Measurements from ENCODE around the gene CRHR1. TPM values are rescaled to one million over a fixed set of nuclear protein-coding genes. Genes with fewer than 3 reads are reported as not detected.

Gene CRHR1
- polyA plus RNA-seq, 4 donors, result 0.04 TPM; not detected in 3

DNA sequence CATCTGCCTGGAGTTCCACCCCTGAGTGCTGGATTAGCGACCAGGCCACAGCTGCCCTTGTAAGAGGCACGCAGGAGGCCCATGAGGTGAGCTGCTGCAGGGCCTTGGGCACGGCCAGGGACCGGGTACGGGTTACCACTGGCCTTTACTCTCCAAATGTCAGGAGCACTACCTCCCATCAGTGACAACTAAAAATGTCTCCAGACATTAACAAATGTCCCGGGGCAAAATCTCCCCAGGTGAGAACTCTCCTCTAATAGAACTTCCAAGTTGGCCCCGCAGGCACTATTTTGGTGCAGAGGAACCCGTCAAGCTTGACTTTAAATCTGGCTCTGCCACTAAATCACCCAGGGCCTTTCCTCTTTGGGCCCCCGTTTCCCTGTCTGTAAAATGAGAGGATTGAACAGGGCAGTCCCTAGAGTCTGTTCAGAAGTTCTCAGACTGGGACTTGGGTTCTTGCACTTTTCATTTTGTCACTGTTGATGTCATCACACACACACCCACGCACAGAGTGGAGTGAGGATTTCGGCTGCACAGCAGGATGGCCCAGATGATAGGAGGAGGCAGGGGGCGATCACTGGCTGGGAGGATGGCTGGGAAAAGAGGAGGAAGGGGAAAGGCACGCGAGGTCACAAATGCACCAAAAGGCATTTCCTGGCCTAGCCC, 85.7 kb downstream of the CRHR1 start:
- no peaks in the 10 kb centered on the region for H3K36me3 ChIP-seq (ENCODE audit: control insufficient read depth in 3 of 3, insufficient read depth in 2 of 3, low read depth in 1 of 3, low read length in 3 of 3)
- H3K4me1 ChIP-seq (ENCODE audit: control insufficient read depth in 3 of 3, insufficient read depth in 2 of 3, low read depth in 1 of 3, low read length in 2 of 3), result peaks cover 0 to 12% (median 0%) of the 10 kb centered on the region in 3 donors
- no peaks in the 10 kb centered on the region for H3K27me3 ChIP-seq (ENCODE audit: control insufficient read depth in 3 of 3, insufficient read depth in 3 of 3, low read length in 3 of 3)
- WGBS, 3 donors, result 68 to 71% (median 70%) methylated on average over 14 of the region's 14 CpGs
- no peak overlapping the region for H3K27ac ChIP-seq (ENCODE audit: low read depth in 1 of 3, low read length in 2 of 3)
- H3K4me3 ChIP-seq (ENCODE audit: low read depth in 1 of 3, low read length in 3 of 3), result no peak overlapping the region
- DNase-seq, result no peak
- H3K9me3 ChIP-seq (ENCODE audit: control insufficient read depth in 2 of 2, insufficient read depth in 1 of 2, low read depth in 1 of 2, low read length in 1 of 2), result no peaks in the 10 kb centered on the region
- no peak for FAIRE-seq

DNA sequence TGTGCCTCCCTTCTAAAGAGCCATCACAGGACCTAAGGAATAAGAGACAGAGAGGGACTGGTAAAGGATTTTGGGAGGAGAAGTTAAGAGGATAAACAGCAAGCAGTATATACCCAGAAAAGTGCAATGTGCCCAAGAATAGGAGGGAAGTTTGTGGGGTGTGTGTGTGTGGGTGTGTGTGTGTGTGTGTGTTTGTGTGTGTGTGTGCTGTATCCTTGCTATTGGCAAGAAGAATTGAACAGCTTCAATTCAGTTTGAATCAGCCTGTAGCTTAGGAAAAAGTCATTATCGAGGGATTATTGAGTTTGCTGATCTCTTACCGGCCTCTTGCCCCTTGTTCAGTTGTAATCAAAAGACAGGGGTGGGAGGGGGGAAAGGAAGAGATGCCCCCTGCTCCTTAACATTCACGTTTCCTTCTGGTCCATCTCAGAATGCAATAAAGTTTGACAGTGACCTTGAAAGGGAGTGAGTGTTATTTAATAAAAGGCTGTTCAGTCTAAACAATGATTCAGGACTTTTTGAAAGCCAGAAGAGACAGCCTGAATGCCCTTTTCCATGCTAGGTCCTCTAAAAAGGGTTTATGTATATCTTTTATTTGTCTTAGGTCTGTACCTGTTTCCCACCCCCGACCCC, 86.3 kb downstream of the CRHR1 start:
- FAIRE-seq (no peak), DNase-seq (no peak)
- Histone ChIP-seq H3K9me3 (ENCODE audit: control insufficient read depth in 2 of 2, insufficient read depth in 1 of 2, low read depth in 1 of 2, low read length in 1 of 2) (no peaks in the 10 kb centered on the region), H3K27me3 (ENCODE audit: control insufficient read depth in 3 of 3, insufficient read depth in 3 of 3, low read length in 3 of 3) (no peaks in the 10 kb centered on the region), H3K36me3 (ENCODE audit: control insufficient read depth in 3 of 3, insufficient read depth in 2 of 3, low read depth in 1 of 3, low read length in 3 of 3) (no peaks in the 10 kb centered on the region), H3K27ac (ENCODE audit: low read depth in 1 of 3, low read length in 2 of 3) (no peak overlapping the region), H3K4me1 (ENCODE audit: control insufficient read depth in 3 of 3, insufficient read depth in 2 of 3, low read depth in 1 of 3, low read length in 2 of 3) (peaks cover 0 to 6% (median 0%) of the 10 kb centered on the region in 3 donors), H3K4me3 (ENCODE audit: low read depth in 1 of 3, low read length in 3 of 3) (no peak overlapping the region)
- 11 to 32% (median 27%) methylated on average over 4 of the region's 4 CpGs for WGBS, 3 donors

DNA sequence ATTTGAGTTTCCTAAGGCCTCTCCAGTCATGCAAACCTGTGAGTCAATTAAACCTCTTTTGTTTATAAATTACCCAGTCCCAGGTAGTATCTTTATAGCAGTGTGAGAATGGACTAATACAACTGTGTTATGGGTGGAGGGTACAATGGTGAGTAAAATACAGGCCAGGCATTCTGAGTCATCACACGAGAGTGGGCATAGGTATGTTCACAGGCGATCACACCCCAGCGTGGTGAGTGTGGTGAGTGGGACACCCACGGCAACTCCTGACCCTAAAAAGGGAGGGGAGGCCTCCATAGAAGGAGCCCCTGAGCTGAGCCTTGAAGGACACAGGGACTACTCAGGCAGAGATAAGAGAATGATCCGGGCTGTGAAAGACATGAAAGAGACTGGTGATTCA, 87.6 kb downstream of the CRHR1 start:
- no peaks in the 10 kb centered on the region for H3K36me3 ChIP-seq (ENCODE audit: control insufficient read depth in 3 of 3, insufficient read depth in 2 of 3, low read depth in 1 of 3, low read length in 3 of 3)
- no peak for DNase-seq
- WGBS, 3 donors, result 53 to 76% (median 60%) methylated on average over 5 of the region's 5 CpGs
- no peak for FAIRE-seq
- no peak overlapping the region for H3K4me3 ChIP-seq (ENCODE audit: low read depth in 1 of 3, low read length in 3 of 3)
- no peaks in the 10 kb centered on the region for H3K9me3 ChIP-seq (ENCODE audit: control insufficient read depth in 2 of 2, insufficient read depth in 1 of 2, low read depth in 1 of 2, low read length in 1 of 2)
- no peaks in the 10 kb centered on the region for H3K4me1 ChIP-seq (ENCODE audit: control insufficient read depth in 3 of 3, insufficient read depth in 2 of 3, low read depth in 1 of 3, low read length in 2 of 3)
- peaks cover 0 to 3% (median 0%) of the 10 kb centered on the region in 3 donors for H3K27me3 ChIP-seq (ENCODE audit: control insufficient read depth in 3 of 3, insufficient read depth in 3 of 3, low read length in 3 of 3)
- no peak overlapping the region for H3K27ac ChIP-seq (ENCODE audit: low read depth in 1 of 3, low read length in 2 of 3)

DNA sequence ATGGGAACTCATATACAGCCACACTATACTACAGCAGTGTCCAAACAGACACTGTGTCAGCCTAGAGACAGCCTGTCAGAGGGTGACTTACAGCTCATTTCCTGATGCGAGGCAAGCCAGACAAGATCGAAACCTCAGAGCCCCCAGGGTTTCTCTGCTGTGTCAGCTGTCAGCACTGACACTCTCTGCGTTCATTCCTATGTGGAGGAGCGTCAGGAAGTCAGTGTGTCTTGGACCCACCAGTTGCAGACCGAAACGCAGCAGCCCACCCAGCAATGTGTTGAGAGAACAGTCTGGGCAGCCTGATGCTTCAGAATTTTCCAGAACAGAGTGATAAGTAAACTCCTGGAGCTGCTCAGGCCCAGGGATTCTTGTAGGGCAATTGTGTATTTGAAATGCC, 89.6 kb downstream of the CRHR1 start:
- no peaks in the 10 kb centered on the region for H3K4me1 ChIP-seq (ENCODE audit: control insufficient read depth in 3 of 3, insufficient read depth in 2 of 3, low read depth in 1 of 3, low read length in 2 of 3)
- H3K36me3 ChIP-seq (ENCODE audit: control insufficient read depth in 3 of 3, insufficient read depth in 2 of 3, low read depth in 1 of 3, low read length in 3 of 3), result no peaks in the 10 kb centered on the region
- FAIRE-seq, result no peak
- H3K9me3 ChIP-seq (ENCODE audit: control insufficient read depth in 2 of 2, insufficient read depth in 1 of 2, low read depth in 1 of 2, low read length in 1 of 2), result peaks cover 0 to 4% of the 10 kb centered on the region in 2 donors
- 18 to 45% (median 45%) methylated on average over 6 of the region's 6 CpGs for WGBS, 3 donors
- no peak for DNase-seq
- H3K4me3 ChIP-seq (ENCODE audit: low read depth in 1 of 3, low read length in 3 of 3), result no peak overlapping the region
- H3K27ac ChIP-seq (ENCODE audit: low read depth in 1 of 3, low read length in 2 of 3), result no peak overlapping the region
- peaks cover 0 to 3% (median 0%) of the 10 kb centered on the region in 3 donors for H3K27me3 ChIP-seq (ENCODE audit: control insufficient read depth in 3 of 3, insufficient read depth in 3 of 3, low read length in 3 of 3)

DNA sequence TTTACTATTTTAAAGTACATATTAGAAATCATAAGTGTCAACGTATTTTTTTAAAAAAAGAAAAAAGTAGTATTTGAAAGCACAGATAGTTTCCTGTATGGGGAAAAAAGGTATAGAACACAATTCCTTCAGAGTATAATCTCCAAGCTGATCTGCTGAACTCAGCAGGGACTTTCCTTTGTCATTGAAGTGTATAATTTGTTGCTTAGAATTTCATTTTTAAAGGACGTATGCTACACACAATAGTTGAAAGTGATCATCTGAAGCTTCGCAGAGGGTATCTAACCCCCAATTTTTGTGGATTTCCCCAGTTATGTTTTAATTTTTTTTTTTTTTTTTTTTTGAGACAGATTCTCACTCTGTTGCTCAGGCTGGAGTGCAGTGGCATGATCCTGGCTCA, 90.0 kb downstream of the CRHR1 start:
- no peak for DNase-seq
- Histone ChIP-seq H3K4me3 (ENCODE audit: low read depth in 1 of 3, low read length in 3 of 3) (no peak overlapping the region), H3K27me3 (ENCODE audit: control insufficient read depth in 3 of 3, insufficient read depth in 3 of 3, low read length in 3 of 3) (peaks cover 0 to 3% (median 0%) of the 10 kb centered on the region in 3 donors), H3K27ac (ENCODE audit: low read depth in 1 of 3, low read length in 2 of 3) (no peak overlapping the region), H3K4me1 (ENCODE audit: control insufficient read depth in 3 of 3, insufficient read depth in 2 of 3, low read depth in 1 of 3, low read length in 2 of 3) (no peaks in the 10 kb centered on the region), H3K36me3 (ENCODE audit: control insufficient read depth in 3 of 3, insufficient read depth in 2 of 3, low read depth in 1 of 3, low read length in 3 of 3) (no peaks in the 10 kb centered on the region), H3K9me3 (ENCODE audit: control insufficient read depth in 2 of 2, insufficient read depth in 1 of 2, low read depth in 1 of 2, low read length in 1 of 2) (peaks cover 0 to 4% of the 10 kb centered on the region in 2 donors)
- WGBS, 3 donors, result 54 to 66% (median 61%) methylated on average over 3 of the region's 3 CpGs
- no peak for FAIRE-seq

DNA sequence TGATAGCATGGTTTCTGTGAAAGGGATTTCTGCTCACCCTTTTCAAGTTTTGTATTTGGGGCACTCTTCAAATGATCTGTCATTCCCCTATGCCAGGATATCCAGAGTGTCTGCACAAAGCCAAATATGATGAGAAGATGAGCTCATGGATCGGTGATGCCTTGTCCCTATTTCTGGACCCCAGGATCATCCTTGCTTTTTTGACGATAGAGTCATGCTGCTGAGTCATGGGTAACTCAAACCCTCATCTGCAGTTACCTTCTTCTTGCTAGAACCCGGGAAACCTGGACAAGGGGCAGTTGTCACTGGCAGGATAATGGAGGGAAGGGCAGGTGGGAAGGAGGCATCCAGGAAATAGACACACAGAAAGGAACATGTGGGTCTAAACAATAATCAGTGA, 92.4 kb downstream of the CRHR1 start:
- H3K4me1 ChIP-seq (ENCODE audit: control insufficient read depth in 3 of 3, insufficient read depth in 2 of 3, low read depth in 1 of 3, low read length in 2 of 3), result no peaks in the 10 kb centered on the region
- no peak overlapping the region for H3K4me3 ChIP-seq (ENCODE audit: low read depth in 1 of 3, low read length in 3 of 3)
- H3K27me3 ChIP-seq (ENCODE audit: control insufficient read depth in 3 of 3, insufficient read depth in 3 of 3, low read length in 3 of 3), result peaks cover 0 to 3% (median 0%) of the 10 kb centered on the region in 3 donors
- H3K27ac ChIP-seq (ENCODE audit: low read depth in 1 of 3, low read length in 2 of 3), result no peak overlapping the region
- 67 to 81% (median 70%) methylated on average over 3 of the region's 3 CpGs for WGBS, 3 donors
- no peaks in the 10 kb centered on the region for H3K36me3 ChIP-seq (ENCODE audit: control insufficient read depth in 3 of 3, insufficient read depth in 2 of 3, low read depth in 1 of 3, low read length in 3 of 3)
- DNase-seq (no peak), FAIRE-seq (no peak)
- H3K9me3 ChIP-seq (ENCODE audit: control insufficient read depth in 2 of 2, insufficient read depth in 1 of 2, low read depth in 1 of 2, low read length in 1 of 2), result peaks cover 0 to 4% of the 10 kb centered on the region in 2 donors

DNA sequence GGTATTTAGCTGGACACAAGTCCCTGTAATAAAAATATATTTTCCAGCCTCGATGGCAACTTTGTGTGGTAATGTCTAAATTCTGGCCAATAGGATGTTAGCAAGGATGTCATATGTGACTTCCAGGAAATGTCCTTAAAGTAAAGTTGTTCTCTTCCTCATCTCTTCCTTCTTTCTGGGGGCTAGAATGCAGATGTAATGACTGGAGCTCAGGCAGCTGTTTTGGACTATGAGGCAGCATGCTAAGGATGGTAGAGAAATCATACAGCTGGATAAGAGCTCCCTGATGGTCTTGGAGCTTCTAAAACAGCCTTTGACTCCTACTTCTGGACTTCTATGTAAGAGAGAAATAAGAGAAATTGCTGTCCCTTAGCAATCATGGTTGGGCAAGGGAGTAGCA, 93.3 kb downstream of the CRHR1 start:
- no peaks in the 10 kb centered on the region for H3K4me1 ChIP-seq (ENCODE audit: control insufficient read depth in 3 of 3, insufficient read depth in 2 of 3, low read depth in 1 of 3, low read length in 2 of 3)
- H3K27me3 ChIP-seq (ENCODE audit: control insufficient read depth in 3 of 3, insufficient read depth in 3 of 3, low read length in 3 of 3), result peaks cover 0 to 3% (median 0%) of the 10 kb centered on the region in 3 donors
- no peak overlapping the region for H3K4me3 ChIP-seq (ENCODE audit: low read depth in 1 of 3, low read length in 3 of 3)
- H3K27ac ChIP-seq (ENCODE audit: low read depth in 1 of 3, low read length in 2 of 3), result no peak overlapping the region
- DNase-seq, result no peak
- WGBS, 3 donors, result 48 to 79% (median 53%) methylated on average over 1 of the region's 1 CpG
- peaks cover 0 to 4% of the 10 kb centered on the region in 2 donors for H3K9me3 ChIP-seq (ENCODE audit: control insufficient read depth in 2 of 2, insufficient read depth in 1 of 2, low read depth in 1 of 2, low read length in 1 of 2)
- H3K36me3 ChIP-seq (ENCODE audit: control insufficient read depth in 3 of 3, insufficient read depth in 2 of 3, low read depth in 1 of 3, low read length in 3 of 3), result no peaks in the 10 kb centered on the region
- no peak for FAIRE-seq

DNA sequence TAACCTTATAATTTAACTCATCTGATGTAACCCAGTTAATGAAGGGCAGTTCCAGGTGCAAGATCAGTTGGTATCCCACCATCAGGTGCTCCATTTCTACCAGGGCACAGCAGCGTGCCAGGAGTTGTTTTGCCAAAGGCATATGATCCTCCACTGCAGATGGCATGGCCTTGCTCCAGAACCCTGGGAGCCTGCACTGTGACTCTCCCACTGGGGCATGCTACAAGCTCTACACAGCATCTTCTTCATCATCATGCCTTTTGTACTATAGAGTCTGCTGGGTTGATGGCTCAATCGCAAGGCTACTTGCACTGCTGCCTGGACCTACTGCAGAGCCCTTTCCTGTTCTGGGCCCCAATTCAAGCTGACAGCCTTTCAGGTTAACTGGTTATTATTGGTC, 98.9 kb downstream of the CRHR1 start:
- no peaks in the 10 kb centered on the region for H3K9me3 ChIP-seq (ENCODE audit: control insufficient read depth in 2 of 2, insufficient read depth in 1 of 2, low read depth in 1 of 2, low read length in 1 of 2)
- peaks cover 0 to 7% (median 0%) of the 10 kb centered on the region in 3 donors for H3K27me3 ChIP-seq (ENCODE audit: control insufficient read depth in 3 of 3, insufficient read depth in 3 of 3, low read length in 3 of 3)
- no peak for DNase-seq
- no peak for FAIRE-seq
- H3K36me3 ChIP-seq (ENCODE audit: control insufficient read depth in 3 of 3, insufficient read depth in 2 of 3, low read depth in 1 of 3, low read length in 3 of 3), result no peaks in the 10 kb centered on the region
- no peak overlapping the region for H3K4me3 ChIP-seq (ENCODE audit: low read depth in 1 of 3, low read length in 3 of 3)
- WGBS, 3 donors, result 89 to 94% (median 91%) methylated on average over 2 of the region's 2 CpGs
- H3K27ac ChIP-seq (ENCODE audit: low read depth in 1 of 3, low read length in 2 of 3), result no peak overlapping the region
- H3K4me1 ChIP-seq (ENCODE audit: control insufficient read depth in 3 of 3, insufficient read depth in 2 of 3, low read depth in 1 of 3, low read length in 2 of 3), result no peaks in the 10 kb centered on the region
